Right atrium auricular region (tissue), 2 donors: ENCODE data around the gene PMF1. TPM values are rescaled to one million over a fixed set of nuclear protein-coding genes. Genes with fewer than 3 reads are reported as not detected.

Experiments used
- DNase-seq: peaks from one replicate; pipeline ENCODE4 v3.0.0-alpha.2; 2019; ENCODE audit warnings: low spot score
- H3K27ac ChIP-seq, 2 donors: fragments of 200-600 bp; sonication (generic); 1 replicate in 1 of 2; 2 replicates in 1 of 2; pipeline ENCODE4 v1.5.1; 2016 to 2019
- H3K27me3 ChIP-seq, 2 donors: fragments of 200-600 bp; sonication (generic); one replicate each; pipeline versions ENCODE4 v1.5.1 to v1.6.0; 2017 to 2019
- H3K36me3 ChIP-seq: fragments of 200-600 bp; sonication (generic); one replicate; pipeline ENCODE4 v1.5.1; 2016
- H3K4me1 ChIP-seq, 2 donors: fragments of 200-600 bp; sonication (generic); one replicate each; pipeline versions ENCODE4 v1.5.1 to v1.6.0; 2017 to 2019
- H3K4me3 ChIP-seq, 2 donors: fragments of 200-600 bp; sonication (generic); 1 replicate in 1 of 2; 2 replicates in 1 of 2; pipeline ENCODE4 v1.5.1; 2017 to 2019; ENCODE audit warnings: mild to moderate bottlenecking in 1 of 2, moderate library complexity in 1 of 2
- H3K9me3 ChIP-seq, 2 donors: fragments of 200-600 bp; sonication (generic); one replicate each; pipeline ENCODE4 v1.5.1; 2019
- CTCF ChIP-seq, 2 donors: fragments of 200-600 bp; sonication (generic); IDR thresholded peaks; one replicate each; pipeline ENCODE4 v1.5.1; 2019; ENCODE audit warnings: antibody characterized with exemption in 2 of 2
- total RNA-seq, 2 donors: library from RNA; depleted of rRNA; stranded (reverse); fragments of >200 nt; gene quantifications; one replicate each; pipeline ENCODE4 v1.1.0, GENCODE V29; 2016

The PMF1 gene
- total RNA-seq, 2 donors from 2014 or later: 81.8 to 88.3 TPM

- no peaks in the 10 kb centered on the region for H3K9me3 ChIP-seq
- H3K27me3 ChIP-seq: no peaks in the 10 kb centered on the region
- no peak overlapping the region for H3K27ac ChIP-seq
- no peak for DNase-seq
- H3K4me1 ChIP-seq: peaks cover 0 to 49% of the 10 kb centered on the region in 2 donors
- peaks cover 53% of the 10 kb centered on the region for H3K36me3 ChIP-seq
- H3K4me3 ChIP-seq: no peak overlapping the region
- no peak for TF ChIP-seq CTCF (IDR thresholded peaks at IDR 0.05)
Observed at GRCh38 chr1:156249593-156249992, 36.8 kb downstream of the PMF1 start.

GRCh38 chr1:156251527-156251926 is 38.7 kb downstream of the PMF1 start:
- DNase-seq: no peak

GRCh38 chr1:156253634-156254033 is 40.8 kb downstream of the PMF1 start:
- peaks cover 0 to 18% of the 10 kb centered on the region in 2 donors for H3K4me1 ChIP-seq
- TF ChIP-seq CTCF (IDR thresholded peaks at IDR 0.05): no peak
- no peak for DNase-seq
- H3K4me3 ChIP-seq: no peak overlapping the region
- H3K36me3 ChIP-seq: peaks cover 86% of the 10 kb centered on the region
- no peaks in the 10 kb centered on the region for H3K9me3 ChIP-seq
- no peaks in the 10 kb centered on the region for H3K27me3 ChIP-seq
- H3K27ac ChIP-seq: no peak overlapping the region

More at GRCh38 chr1:156251527-156251926, 38.7 kb downstream of the PMF1 start:
- Histone ChIP-seq H3K36me3 (peaks cover 65% of the 10 kb centered on the region), H3K27ac (no peak overlapping the region), H3K9me3 (no peaks in the 10 kb centered on the region), H3K4me3 (no peak overlapping the region), H3K27me3 (no peaks in the 10 kb centered on the region), H3K4me1 (peaks cover 0 to 35% of the 10 kb centered on the region in 2 donors)
- TF ChIP-seq CTCF (IDR thresholded peaks at IDR 0.05): no peak

GRCh38 chr1:156257711-156258110 is 44.9 kb downstream of the PMF1 start:
- TF ChIP-seq CTCF (IDR thresholded peaks at IDR 0.05): no peak
- no peak for DNase-seq
- H3K4me3 ChIP-seq: no peak overlapping the region
- peaks cover 87% of the 10 kb centered on the region for H3K36me3 ChIP-seq
- H3K9me3 ChIP-seq: no peaks in the 10 kb centered on the region
- H3K4me1 ChIP-seq: no peaks in the 10 kb centered on the region
- H3K27me3 ChIP-seq: no peaks in the 10 kb centered on the region
- H3K27ac ChIP-seq: no peak overlapping the region

- no peak for TF ChIP-seq CTCF (IDR thresholded peaks at IDR 0.05)
- DNase-seq: no peak
Observed at GRCh38 chr1:156258859-156259258, 46.1 kb downstream of the PMF1 start.

GRCh38 chr1:156259805-156260204 is 47.0 kb downstream of the PMF1 start:
- no peaks in the 10 kb centered on the region for H3K9me3 ChIP-seq
- no peak for DNase-seq
- no peak for TF ChIP-seq CTCF (IDR thresholded peaks at IDR 0.05)

More at GRCh38 chr1:156258859-156259258, 46.1 kb downstream of the PMF1 start:
- Histone ChIP-seq H3K9me3 (no peaks in the 10 kb centered on the region), H3K4me1 (no peaks in the 10 kb centered on the region), H3K27ac (no peak overlapping the region), H3K36me3 (peaks cover 87% of the 10 kb centered on the region), H3K4me3 (no peak overlapping the region), H3K27me3 (no peaks in the 10 kb centered on the region)

More at GRCh38 chr1:156259805-156260204, 47.0 kb downstream of the PMF1 start:
- Histone ChIP-seq H3K4me3 (no peak overlapping the region), H3K4me1 (no peaks in the 10 kb centered on the region), H3K36me3 (peaks cover 88% of the 10 kb centered on the region), H3K27ac (no peak overlapping the region), H3K27me3 (no peaks in the 10 kb centered on the region)
